ENCODE results near the gene SEMA6C. TPM values are rescaled to one million over a fixed set of nuclear protein-coding genes. Genes with fewer than 3 reads are reported as not detected.

SEMA6C gene
- total and polyA plus RNA-seq, 11 donors, result 16.4 to 97.1 (median 50.8) TPM

DNA sequence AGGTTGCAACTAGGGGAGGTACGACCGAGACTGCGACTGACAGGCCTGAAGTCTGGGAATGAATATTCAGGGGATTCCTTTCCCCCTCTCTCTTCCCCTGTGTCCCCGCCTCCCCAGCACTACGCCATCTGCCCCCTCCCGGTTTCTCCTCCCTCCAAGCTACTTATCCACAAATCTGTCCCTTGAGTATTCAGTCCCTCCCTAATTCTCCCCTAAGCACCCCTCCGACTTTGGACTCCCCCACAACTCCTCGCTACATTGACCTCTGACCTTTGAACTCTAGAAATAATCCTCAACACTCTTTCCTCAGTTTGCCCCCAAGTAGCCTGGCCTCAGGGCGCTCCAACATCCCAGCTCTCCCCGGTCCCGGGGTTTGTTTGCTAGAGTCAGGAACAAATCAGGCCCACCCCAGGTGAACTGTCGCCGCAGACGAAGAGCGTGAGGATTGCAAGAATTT, 18.9 kb upstream of the SEMA6C start:
- Histone ChIP-seq H3K9me3 (no peaks in the 10 kb centered on the region), H3K27ac (peak overlapping the region; percentile 73 to 96 (median 93)), H3K27me3 (no peaks in the 10 kb centered on the region), H3K4me3 (peak overlapping the region; percentile 58 to 91 (median 82)), H3K36me3 (peaks cover 0 to 66% (median 48%) of the 10 kb centered on the region in 9 donors), H3K4me1 (peaks cover 4 to 47% (median 27%) of the 10 kb centered on the region in 12 donors)
- intact Hi-C loops (cut with DNase I), result loop anchor here in 1 of 10 donors (2.0 kb wide), 1 partner anchor 19 kb away; the partner anchor contains the start of gene SEMA6C
- ATAC-seq (peak; percentile 52 to 69 (median 61)), DNase-seq (peak in 4 of 5 donors; percentile 58 to 71 (median 63))
- WGBS, 4 donors, result 1 to 8% (median 4%) methylated on average over 15 of the region's 15 CpGs
- TF ChIP-seq, protein P1, sequence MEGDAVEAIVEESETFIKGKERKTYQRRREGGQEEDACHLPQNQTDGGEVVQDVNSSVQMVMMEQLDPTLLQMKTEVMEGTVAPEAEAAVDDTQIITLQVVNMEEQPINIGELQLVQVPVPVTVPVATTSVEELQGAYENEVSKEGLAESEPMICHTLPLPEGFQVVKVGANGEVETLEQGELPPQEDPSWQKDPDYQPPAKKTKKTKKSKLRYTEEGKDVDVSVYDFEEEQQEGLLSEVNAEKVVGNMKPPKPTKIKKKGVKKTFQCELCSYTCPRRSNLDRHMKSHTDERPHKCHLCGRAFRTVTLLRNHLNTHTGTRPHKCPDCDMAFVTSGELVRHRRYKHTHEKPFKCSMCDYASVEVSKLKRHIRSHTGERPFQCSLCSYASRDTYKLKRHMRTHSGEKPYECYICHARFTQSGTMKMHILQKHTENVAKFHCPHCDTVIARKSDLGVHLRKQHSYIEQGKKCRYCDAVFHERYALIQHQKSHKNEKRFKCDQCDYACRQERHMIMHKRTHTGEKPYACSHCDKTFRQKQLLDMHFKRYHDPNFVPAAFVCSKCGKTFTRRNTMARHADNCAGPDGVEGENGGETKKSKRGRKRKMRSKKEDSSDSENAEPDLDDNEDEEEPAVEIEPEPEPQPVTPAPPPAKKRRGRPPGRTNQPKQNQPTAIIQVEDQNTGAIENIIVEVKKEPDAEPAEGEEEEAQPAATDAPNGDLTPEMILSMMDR (IDR thresholded peaks at IDR 0.05), result no peak
- TF ChIP-seq POLR2A (IDR thresholded peaks at IDR 0.05), result no peak

- peak overlapping the region; percentile 73 to 96 (median 93) for H3K27ac ChIP-seq
- peaks cover 0 to 66% (median 50%) of the 10 kb centered on the region in 9 donors for H3K36me3 ChIP-seq
- 15 to 27% (median 19%) methylated on average over 10 to 11 of the region's 11 CpGs for WGBS, 4 donors
- no peak for TF ChIP-seq POLR2A (IDR thresholded peaks at IDR 0.05)
- TF ChIP-seq, protein P1 (IDR thresholded peaks at IDR 0.05), result peak in 1 of 12 donors; percentile 6
- ATAC-seq, result peak; percentile 3 to 20 (median 15)
- peaks cover 4 to 52% (median 27%) of the 10 kb centered on the region in 12 donors for H3K4me1 ChIP-seq
- no peak for DNase-seq
- no peaks in the 10 kb centered on the region for H3K27me3 ChIP-seq
- H3K4me3 ChIP-seq, result peak overlapping the region; percentile 58 to 91 (median 82)
- intact Hi-C loops (cut with DNase I), result loop anchor here in 1 of 10 donors (2.0 kb wide), 1 partner anchor 18 kb away; the partner anchor contains the start of gene SEMA6C
- H3K9me3 ChIP-seq, result no peaks in the 10 kb centered on the region
These were observed 18.4 kb upstream of the SEMA6C start for GRCh38 chr1:151164732-151165280.

GRCh38 chr1:151159373-151159772, 12.9 kb upstream of the SEMA6C start:
- peaks cover 0 to 52% (median 12%) of the 10 kb centered on the region in 12 donors for H3K4me1 ChIP-seq
- no peak for TF ChIP-seq POLR2A (IDR thresholded peaks at IDR 0.05)
- TF ChIP-seq, protein P1 (IDR thresholded peaks at IDR 0.05), result no peak
- no peaks in the 10 kb centered on the region for H3K9me3 ChIP-seq
- peaks cover 0 to 64% (median 47%) of the 10 kb centered on the region in 9 donors for H3K36me3 ChIP-seq
- ATAC-seq, result peak in 1 of 4 donors; percentile 3
- H3K27me3 ChIP-seq, result no peaks in the 10 kb centered on the region
- H3K4me3 ChIP-seq, result peak overlapping the region in 1 of 12 donors; percentile 71
- H3K27ac ChIP-seq, result peak overlapping the region in 4 of 12 donors; percentile 6 to 94 (median 21)
- no peak for DNase-seq
- intact Hi-C loops (cut with DNase I), result loop anchor here in 7 of 10 donors (5.0 to 10.0 kb wide), 6 partner anchors 37 to 935 kb away; no protein-coding TSS in a partner anchor

- intact Hi-C loops (cut with DNase I), result loop anchor here in 7 of 10 donors (5.0 to 10.0 kb wide), 6 partner anchors 36 to 934 kb away; no protein-coding TSS in a partner anchor
- H3K4me3 ChIP-seq, result peak overlapping the region in 1 of 12 donors; percentile 71
- DNase-seq (no peak), ATAC-seq (peak in 1 of 4 donors; percentile 34)
- H3K4me1 ChIP-seq, result peaks cover 0 to 49% (median 7%) of the 10 kb centered on the region in 12 donors
- 77 to 93% (median 81%) methylated on average over 13 to 22 of the region's 22 CpGs for WGBS, 4 donors
- TF ChIP-seq, protein P1 (IDR thresholded peaks at IDR 0.05), result no peak
- TF ChIP-seq POLR2A (IDR thresholded peaks at IDR 0.05), result no peak
- peaks cover 0 to 64% (median 47%) of the 10 kb centered on the region in 9 donors for H3K36me3 ChIP-seq
- H3K9me3 ChIP-seq, result no peaks in the 10 kb centered on the region
- peak overlapping the region in 4 of 12 donors; percentile 6 to 94 (median 21) for H3K27ac ChIP-seq
- no peaks in the 10 kb centered on the region for H3K27me3 ChIP-seq
These were observed 12.4 kb upstream of the SEMA6C start for GRCh38 chr1:151158751-151159251.
